GM12872 (cell line): ENCODE results near the gene LCNL1.

Experiments
- TF ChIP-seq, protein P1 (sequence below): IDR thresholded peaks from 3 replicates; pipeline ENCODE4 v1.5.1; 2011; ENCODE audit warnings: low read depth, mild to moderate bottlenecking, low read length, moderate library complexity; ENCODE audit not compliant: insufficient read depth

The LCNL1 gene

DNA sequence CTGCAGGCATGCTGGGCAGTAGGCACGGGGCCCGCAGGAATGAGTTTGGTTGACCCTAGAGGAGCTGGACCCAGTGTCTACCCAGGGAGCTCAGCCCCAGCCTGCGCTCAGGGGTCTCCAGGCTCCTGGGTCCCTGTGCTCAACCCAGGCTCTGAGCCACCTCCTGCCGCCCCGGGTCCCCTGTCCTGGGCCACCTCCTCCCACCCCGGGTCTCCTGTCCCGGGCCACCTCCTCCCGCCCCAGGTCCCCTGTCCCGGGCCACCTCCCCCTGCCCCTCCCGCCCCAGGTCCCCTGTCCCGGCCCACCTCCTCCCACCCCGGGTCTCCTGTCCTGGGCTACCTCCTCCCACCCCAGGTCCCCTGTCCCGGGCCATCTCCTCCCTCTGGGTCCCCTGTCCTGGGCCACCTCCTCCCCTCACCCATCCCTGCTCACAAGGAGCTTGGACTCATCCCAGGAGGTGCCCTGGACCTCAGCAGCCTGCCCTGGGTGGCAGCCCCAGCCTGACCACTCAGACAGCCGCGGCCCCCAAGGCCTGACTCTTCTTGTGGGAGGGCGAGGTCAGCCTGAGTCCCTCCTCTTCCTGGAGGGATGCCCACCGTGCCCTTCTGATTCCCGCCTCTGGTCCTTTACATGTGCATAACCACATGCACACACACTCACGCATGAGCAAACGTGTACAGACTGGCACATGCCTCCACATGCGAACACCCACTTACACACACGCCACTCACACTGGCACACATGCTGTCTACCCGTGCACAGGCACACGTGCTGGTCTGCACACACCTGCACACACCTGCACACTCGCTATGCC is 28.3 kb upstream of the LCNL1 start:
- TF ChIP-seq, protein P1, sequence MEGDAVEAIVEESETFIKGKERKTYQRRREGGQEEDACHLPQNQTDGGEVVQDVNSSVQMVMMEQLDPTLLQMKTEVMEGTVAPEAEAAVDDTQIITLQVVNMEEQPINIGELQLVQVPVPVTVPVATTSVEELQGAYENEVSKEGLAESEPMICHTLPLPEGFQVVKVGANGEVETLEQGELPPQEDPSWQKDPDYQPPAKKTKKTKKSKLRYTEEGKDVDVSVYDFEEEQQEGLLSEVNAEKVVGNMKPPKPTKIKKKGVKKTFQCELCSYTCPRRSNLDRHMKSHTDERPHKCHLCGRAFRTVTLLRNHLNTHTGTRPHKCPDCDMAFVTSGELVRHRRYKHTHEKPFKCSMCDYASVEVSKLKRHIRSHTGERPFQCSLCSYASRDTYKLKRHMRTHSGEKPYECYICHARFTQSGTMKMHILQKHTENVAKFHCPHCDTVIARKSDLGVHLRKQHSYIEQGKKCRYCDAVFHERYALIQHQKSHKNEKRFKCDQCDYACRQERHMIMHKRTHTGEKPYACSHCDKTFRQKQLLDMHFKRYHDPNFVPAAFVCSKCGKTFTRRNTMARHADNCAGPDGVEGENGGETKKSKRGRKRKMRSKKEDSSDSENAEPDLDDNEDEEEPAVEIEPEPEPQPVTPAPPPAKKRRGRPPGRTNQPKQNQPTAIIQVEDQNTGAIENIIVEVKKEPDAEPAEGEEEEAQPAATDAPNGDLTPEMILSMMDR: no peak

DNA sequence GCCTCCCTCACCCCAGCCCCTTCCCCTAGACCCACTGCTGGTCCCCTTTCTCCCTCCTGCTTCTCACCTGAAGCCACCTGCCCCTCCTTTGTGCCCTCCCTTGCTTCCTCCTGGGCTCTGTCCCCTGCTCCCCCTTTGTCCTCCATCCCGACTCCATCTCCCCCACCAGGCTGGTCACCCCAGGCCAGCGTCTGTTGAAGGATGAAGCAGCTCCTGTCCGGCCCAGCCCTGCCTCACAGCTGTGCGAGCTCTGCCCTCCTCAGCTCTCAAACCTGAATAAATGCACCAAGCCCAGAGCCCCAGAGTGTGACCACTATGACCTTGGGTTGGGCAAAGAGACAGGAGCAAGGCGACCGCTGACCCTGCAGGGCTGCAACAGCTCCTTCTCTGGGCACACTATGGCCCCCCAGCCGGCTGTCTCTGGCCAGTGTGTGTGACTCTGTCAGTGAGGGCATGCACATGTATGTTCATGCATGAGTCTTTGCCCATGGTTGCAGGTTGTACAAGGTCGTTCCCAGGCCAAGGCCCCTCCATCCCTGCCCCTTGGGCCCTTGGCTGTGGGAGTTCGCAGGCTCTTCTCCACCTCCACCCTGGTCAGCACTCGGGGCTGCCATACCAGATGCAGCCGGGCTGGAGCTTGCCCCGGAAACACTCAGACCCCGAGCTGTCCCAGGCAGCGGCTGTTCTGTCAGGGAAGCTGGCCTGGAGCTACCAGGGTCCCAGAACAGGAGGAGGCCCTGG is 27.4 kb upstream of the LCNL1 start:
- TF ChIP-seq, protein P1: no peak

DNA sequence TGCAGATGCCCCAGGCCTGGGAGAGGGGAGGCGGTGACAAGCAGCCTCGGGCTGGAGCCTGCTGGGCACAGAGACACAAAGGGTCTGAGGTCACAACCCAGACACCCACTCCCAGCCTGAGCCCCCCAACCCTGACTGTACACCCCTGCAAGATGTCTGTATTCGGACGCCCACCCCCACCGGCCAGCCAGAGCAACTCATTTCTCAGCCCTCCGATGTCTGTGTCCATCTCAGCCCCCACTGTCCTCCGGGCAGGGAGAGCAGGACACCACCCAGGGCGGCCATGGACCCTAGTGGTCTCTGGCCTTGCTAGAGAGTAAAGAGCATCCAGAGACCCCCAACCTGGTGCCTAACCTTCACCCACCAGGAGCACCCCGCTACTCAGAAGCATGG is 26.9 kb upstream of the LCNL1 start:
- TF ChIP-seq, protein P1: no peak

DNA sequence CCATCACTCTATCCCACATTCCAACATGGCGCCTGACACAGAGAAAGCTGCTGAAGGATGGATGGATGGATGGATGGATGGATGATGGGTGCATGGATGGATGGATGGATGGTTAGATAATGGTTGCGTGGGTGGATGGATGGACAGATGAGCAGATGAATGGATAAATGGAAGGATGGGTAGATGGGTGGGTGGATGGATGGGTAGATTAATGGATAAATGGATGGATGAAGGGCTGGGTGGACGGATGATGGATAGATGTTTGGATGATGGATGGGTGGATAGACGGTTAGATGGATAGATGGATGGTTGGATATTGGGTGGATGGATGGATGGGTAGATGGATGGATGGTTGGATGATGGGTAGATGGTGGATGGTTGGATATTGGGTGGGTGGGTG is 26.2 kb upstream of the LCNL1 start:
- TF ChIP-seq, protein P1: no peak

DNA sequence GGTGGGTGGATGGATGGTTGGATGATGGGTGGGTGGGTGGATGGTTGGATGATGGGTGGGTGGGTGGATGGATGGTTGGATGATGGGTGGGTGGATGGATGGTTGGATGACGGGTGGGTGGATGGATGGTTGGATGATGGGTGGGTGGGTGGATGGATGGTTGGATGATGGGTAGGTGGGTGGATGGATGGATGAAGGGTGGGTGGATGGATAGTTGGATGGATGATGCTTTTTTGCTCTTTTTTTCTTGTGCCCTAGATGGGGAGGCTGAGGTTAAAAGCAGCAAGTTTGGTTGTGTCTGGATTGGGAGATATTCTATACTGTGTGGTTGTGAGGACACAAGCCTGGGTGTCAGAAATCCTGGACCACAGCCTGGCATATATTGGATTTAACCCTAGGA is 25.3 kb upstream of the LCNL1 start:
- TF ChIP-seq, protein P1: no peak

DNA sequence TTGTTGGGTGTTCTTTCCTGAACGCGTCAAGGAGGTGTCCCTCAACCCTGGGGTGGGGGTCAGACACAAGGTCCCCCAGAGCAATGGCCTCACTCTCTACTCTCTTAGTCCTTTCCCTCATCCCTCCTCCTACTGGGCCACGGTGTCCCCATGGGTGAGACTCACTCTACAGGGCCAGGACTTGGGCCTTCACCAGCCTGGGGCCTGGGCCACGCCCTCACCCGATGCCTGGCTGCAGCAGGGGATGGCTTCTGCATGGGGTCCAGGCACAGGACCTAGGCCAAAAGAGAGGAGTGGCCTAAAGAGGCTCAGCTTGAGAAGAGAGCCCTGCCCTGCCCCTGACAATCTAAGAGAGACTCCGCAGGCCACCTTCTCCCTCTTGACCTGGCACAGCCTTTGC is 24.9 kb upstream of the LCNL1 start:
- TF ChIP-seq, protein P1: no peak

DNA sequence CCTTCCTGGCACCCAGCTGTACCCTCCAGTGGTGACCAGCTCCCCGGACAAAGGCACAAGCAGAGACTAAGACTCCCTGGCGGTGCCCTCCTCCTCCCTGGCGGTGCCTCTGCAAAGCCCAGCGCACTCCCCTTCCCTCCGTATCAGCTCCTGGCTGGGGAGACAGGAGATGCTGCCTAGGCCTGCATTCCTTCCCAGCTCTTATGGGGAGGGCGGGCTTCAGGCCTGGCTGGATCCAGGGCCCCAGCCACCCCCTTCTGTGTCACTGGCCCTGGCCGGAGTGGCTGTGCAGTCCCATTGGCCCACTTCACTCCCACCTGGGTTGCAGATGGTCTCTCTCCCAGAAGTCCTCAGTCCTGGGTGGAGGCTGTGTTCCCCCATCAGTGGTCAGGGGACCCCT is 24.3 kb upstream of the LCNL1 start:
- TF ChIP-seq, protein P1: no peak
